Hepatocyte (in vitro differentiated cells): ENCODE data around the gene SHF. TPM values are rescaled to one million over a fixed set of nuclear protein-coding genes. Genes with fewer than 3 reads are reported as not detected.

Source experiments
- DNase-seq: peaks from one replicate; pipeline ENCODE4 v3.0.0-alpha.2; 2016; ENCODE audit warnings: low spot score
- H2AFZ ChIP-seq: fragments of 200-600 bp; sonication (generic); 2 replicates; pipeline ENCODE4 v1.6.0; 2016; ENCODE audit warnings: antibody characterized with exemption, mild to moderate bottlenecking
- H3K27ac ChIP-seq: fragments of 200-600 bp; sonication (generic); 2 replicates; pipeline ENCODE4 v1.5.1; 2016; ENCODE audit warnings: mild to moderate bottlenecking
- H3K27me3 ChIP-seq: fragments of 200-600 bp; sonication (generic); 2 replicates; pipeline ENCODE4 v1.6.1; 2016
- H3K36me3 ChIP-seq: fragments of 200-600 bp; sonication (generic); replicated peaks from 2 replicates; pipeline ENCODE4 v1.5.1; 2016; ENCODE audit warnings: low read depth; ENCODE audit not compliant: insufficient read depth
- H3K4me1 ChIP-seq: fragments of 200-600 bp; sonication (generic); 2 replicates; pipeline ENCODE4 v1.5.1; 2016; ENCODE audit warnings: mild to moderate bottlenecking, moderate library complexity; ENCODE audit not compliant: insufficient read depth
- H3K4me2 ChIP-seq: fragments of 200-600 bp; sonication (generic); 2 replicates; pipeline ENCODE4 v1.6.0; 2016
- H3K4me3 ChIP-seq: fragments of 200-600 bp; sonication (generic); 2 replicates; pipeline ENCODE4 v1.5.1; 2016; ENCODE audit warnings: mild to moderate bottlenecking
- H3K79me2 ChIP-seq: fragments of 200-600 bp; sonication (generic); 2 replicates; pipeline ENCODE4 v1.6.0; 2017; ENCODE audit warnings: mild to moderate bottlenecking
- H3K9me2 ChIP-seq: fragments of 200-600 bp; sonication (generic); replicated peaks from 2 replicates; pipeline ENCODE4 v1.6.0; 2017; ENCODE audit warnings: mild to moderate bottlenecking; ENCODE audit not compliant: insufficient read depth
- H3K9me3 ChIP-seq: fragments of 200-600 bp; sonication (generic); 2 replicates; pipeline ENCODE4 v1.5.1; 2016; ENCODE audit warnings: low read depth, mild to moderate bottlenecking
- H4K20me1 ChIP-seq: fragments of 200-600 bp; sonication (generic); 2 replicates; pipeline ENCODE4 v1.6.0; 2016; ENCODE audit warnings: mild to moderate bottlenecking; ENCODE audit not compliant: insufficient read depth, poor library complexity, severe bottlenecking
- EZH2 ChIP-seq: fragments of 200-600 bp; sonication (generic); IDR thresholded peaks from 2 replicates; pipeline ENCODE4 v1.6.1; 2016; ENCODE audit warnings: antibody characterized with exemption, mild to moderate bottlenecking, borderline replicate concordance
- EZH2phosphoT487 ChIP-seq: fragments of 200-600 bp; sonication (generic); IDR thresholded peaks from one replicate; pipeline ENCODE4 v1.6.1; 2018; ENCODE audit warnings: antibody characterized with exemption, mild to moderate bottlenecking, low read depth, moderate library complexity; ENCODE audit not compliant: unreplicated experiment, severe bottlenecking
- WGBS: methylation state at CpG from one replicate; pipeline ENCODE4 v1.1.6; 2016; ENCODE audit warnings: low lambda C conversion rate; ENCODE audit errors: missing lambda C conversion rate; 5-methylcytosine and 5-hydroxymethylcytosine counted together
- polyA plus RNA-seq: library from polyadenylated mRNA; unstranded; fragments of >200 nt; fragmentation: Nextera tagmentation; extraction: Ambion mirVana; gene quantifications from 2 replicates; pipeline ENCODE4 v1.2.1, GENCODE V29; 2016
- total RNA-seq: library from RNA; depleted of rRNA; stranded (reverse); fragments of >200 nt; gene quantifications from 2 replicates; pipeline ENCODE4 v1.2.3, GENCODE V29; 2014
- TF ChIP-seq, protein P1 (sequence below): fragments of 200-600 bp; sonication (generic); IDR thresholded peaks from 2 replicates; pipeline ENCODE4 v1.5.1; 2016; ENCODE audit warnings: antibody characterized with exemption, mild to moderate bottlenecking; ENCODE audit not compliant: poor library complexity

SHF gene
- total and polyA plus RNA-seq, 2 experiments from 2014 or later = 13.3 to 15.0 TPM

GRCh38 chr15:45203182-45203581 is 15.4 kb upstream of the SHF start:
- WGBS = 85% methylated on average over 3 of the region's 4 CpGs
- Histone ChIP-seq H3K27me3 (no peaks in the 10 kb centered on the region), H3K4me1 (peaks cover 4% of the 10 kb centered on the region), H3K79me2 (no peaks in the 10 kb centered on the region), H3K4me2 (no peak overlapping the region), H3K4me3 (no peak overlapping the region), H2AFZ (no peak overlapping the region), H4K20me1 (no peaks in the 10 kb centered on the region), H3K9me2 (no peaks in the 10 kb centered on the region), H3K27ac (no peak overlapping the region), H3K36me3 (no peaks in the 10 kb centered on the region), H3K9me3 (no peaks in the 10 kb centered on the region)
- no peak for DNase-seq
- TF ChIP-seq EZH2 (no peak), EZH2phosphoT487 (no peak)
- TF ChIP-seq, protein P1, sequence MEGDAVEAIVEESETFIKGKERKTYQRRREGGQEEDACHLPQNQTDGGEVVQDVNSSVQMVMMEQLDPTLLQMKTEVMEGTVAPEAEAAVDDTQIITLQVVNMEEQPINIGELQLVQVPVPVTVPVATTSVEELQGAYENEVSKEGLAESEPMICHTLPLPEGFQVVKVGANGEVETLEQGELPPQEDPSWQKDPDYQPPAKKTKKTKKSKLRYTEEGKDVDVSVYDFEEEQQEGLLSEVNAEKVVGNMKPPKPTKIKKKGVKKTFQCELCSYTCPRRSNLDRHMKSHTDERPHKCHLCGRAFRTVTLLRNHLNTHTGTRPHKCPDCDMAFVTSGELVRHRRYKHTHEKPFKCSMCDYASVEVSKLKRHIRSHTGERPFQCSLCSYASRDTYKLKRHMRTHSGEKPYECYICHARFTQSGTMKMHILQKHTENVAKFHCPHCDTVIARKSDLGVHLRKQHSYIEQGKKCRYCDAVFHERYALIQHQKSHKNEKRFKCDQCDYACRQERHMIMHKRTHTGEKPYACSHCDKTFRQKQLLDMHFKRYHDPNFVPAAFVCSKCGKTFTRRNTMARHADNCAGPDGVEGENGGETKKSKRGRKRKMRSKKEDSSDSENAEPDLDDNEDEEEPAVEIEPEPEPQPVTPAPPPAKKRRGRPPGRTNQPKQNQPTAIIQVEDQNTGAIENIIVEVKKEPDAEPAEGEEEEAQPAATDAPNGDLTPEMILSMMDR = no peak

GRCh38 chr15:45201869-45202268 is 14.1 kb upstream of the SHF start:
- Histone ChIP-seq H3K4me3 (no peak overlapping the region), H3K9me2 (no peaks in the 10 kb centered on the region), H3K79me2 (no peaks in the 10 kb centered on the region), H3K27me3 (no peaks in the 10 kb centered on the region), H3K9me3 (no peaks in the 10 kb centered on the region), H2AFZ (no peak overlapping the region), H4K20me1 (no peaks in the 10 kb centered on the region), H3K4me1 (peaks cover 4% of the 10 kb centered on the region), H3K27ac (no peak overlapping the region), H3K36me3 (no peaks in the 10 kb centered on the region), H3K4me2 (no peak overlapping the region)
- TF ChIP-seq EZH2phosphoT487 (no peak), EZH2 (no peak)
- TF ChIP-seq, protein P1 = no peak
- no peak for DNase-seq
- WGBS = 84% methylated on average over 7 of the region's 7 CpGs

DNA sequence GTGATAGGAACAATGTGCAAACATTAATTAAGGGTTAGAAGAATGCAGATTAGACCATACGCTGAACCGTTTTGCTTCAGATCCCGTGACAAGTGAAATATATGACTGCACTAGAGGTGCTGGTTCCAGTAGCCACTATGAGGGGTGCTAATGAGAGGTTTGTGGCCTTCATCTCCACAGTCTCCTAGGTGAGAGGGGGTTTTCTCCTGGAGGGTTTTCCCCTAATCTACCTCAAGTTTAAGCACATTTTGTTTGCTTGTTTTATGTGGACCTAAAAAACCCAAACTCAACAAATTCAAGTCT is 13.7 kb upstream of the SHF start:
- H3K4me3 ChIP-seq = no peak overlapping the region
- H3K9me2 ChIP-seq = no peaks in the 10 kb centered on the region
- H3K27me3 ChIP-seq = no peaks in the 10 kb centered on the region
- 88% methylated on average over 3 of the region's 3 CpGs for WGBS
- H2AFZ ChIP-seq = peak overlapping the region; percentile 7
- H3K79me2 ChIP-seq = no peaks in the 10 kb centered on the region
- no peaks in the 10 kb centered on the region for H3K9me3 ChIP-seq
- H3K4me2 ChIP-seq = peak overlapping the region; percentile 84
- TF ChIP-seq EZH2 (no peak), EZH2phosphoT487 (no peak)
- TF ChIP-seq, protein P1 = no peak
- no peak for DNase-seq
- H3K27ac ChIP-seq = peak overlapping the region; percentile 99
- peaks cover 4% of the 10 kb centered on the region for H3K4me1 ChIP-seq
- no peaks in the 10 kb centered on the region for H3K36me3 ChIP-seq
- H4K20me1 ChIP-seq = no peaks in the 10 kb centered on the region
